HG02759 (cell line): ENCODE measurements around the gene ASXL2.
"Not testable (repeated sequence)": the region's sequence is repeated elsewhere in the genome, so short reads cannot be mapped to it uniquely, and the experiment has no call there.

ENCODE experiments used
- ATAC-seq: cut with Tn5 transposase; IDR thresholded peaks from one replicate; pipeline ENCODE4 v1.9.1; 2021; ENCODE audit warnings: mild to moderate bottlenecking, moderate library complexity; ENCODE audit not compliant: unreplicated experiment

ASXL2 gene

GRCh38 chr2:25894135-25894830, 16.0 kb upstream of the ASXL2 start:
- no peak for ATAC-seq

- ATAC-seq = no peak
Observed at GRCh38 chr2:25891672-25892071, 13.4 kb upstream of the ASXL2 start.

GRCh38 chr2:25887624-25888242, 9.4 kb upstream of the ASXL2 start:
- ATAC-seq = no peak

GRCh38 chr2:25885933-25886332, 7.6 kb upstream of the ASXL2 start:
- ATAC-seq = no peak

- ATAC-seq = no peak
Observed at GRCh38 chr2:25881764-25882163, 3.5 kb upstream of the ASXL2 start.

- no peak for ATAC-seq
Observed at GRCh38 chr2:25879133-25879730, 945 bp upstream of the ASXL2 start.

GRCh38 chr2:25877431-25878360, 591 bp downstream of the ASXL2 start:
- peak; percentile 44 for ATAC-seq

GRCh38 chr2:25872134-25872533, 6.2 kb downstream of the ASXL2 start:
- ATAC-seq = no peak

- no peak for ATAC-seq
Observed at GRCh38 chr2:25867396-25868003, 10.8 kb downstream of the ASXL2 start.

- no peak for ATAC-seq
Observed at GRCh38 chr2:25856377-25856776, 21.9 kb downstream of the ASXL2 start.

GRCh38 chr2:25855065-25855464, 23.2 kb downstream of the ASXL2 start:
- no peak for ATAC-seq

GRCh38 chr2:25854613-25855012, 23.7 kb downstream of the ASXL2 start:
- no peak for ATAC-seq

GRCh38 chr2:25853038-25853638, 25.1 kb downstream of the ASXL2 start:
- no peak for ATAC-seq

- peak; percentile 87 for ATAC-seq
Observed at GRCh38 chr2:25851740-25852503, 26.4 kb downstream of the ASXL2 start.

- not testable (repeated sequence) for ATAC-seq
Observed at GRCh38 chr2:25850400-25850799, 27.9 kb downstream of the ASXL2 start.

- not testable (repeated sequence) for ATAC-seq
Observed at GRCh38 chr2:25849350-25849749, 28.9 kb downstream of the ASXL2 start.

- ATAC-seq = no peak
Observed at GRCh38 chr2:25845843-25846505, 32.3 kb downstream of the ASXL2 start.

- no peak for ATAC-seq
Observed at GRCh38 chr2:25844089-25844488, 34.2 kb downstream of the ASXL2 start.

- no peak for ATAC-seq
Observed at GRCh38 chr2:25842155-25842554, 36.1 kb downstream of the ASXL2 start.
